ENCODE data around the gene UCN2. TPM values are rescaled to one million over a fixed set of nuclear protein-coding genes. Genes with fewer than 3 reads are reported as not detected.

The UCN2 gene
- total and polyA plus RNA-seq, 2 of the 8 experiments (the other 6 are each of a cell fraction or from before 2014, with no cell fraction given), result 0.14 TPM; not detected in 1

DNA sequence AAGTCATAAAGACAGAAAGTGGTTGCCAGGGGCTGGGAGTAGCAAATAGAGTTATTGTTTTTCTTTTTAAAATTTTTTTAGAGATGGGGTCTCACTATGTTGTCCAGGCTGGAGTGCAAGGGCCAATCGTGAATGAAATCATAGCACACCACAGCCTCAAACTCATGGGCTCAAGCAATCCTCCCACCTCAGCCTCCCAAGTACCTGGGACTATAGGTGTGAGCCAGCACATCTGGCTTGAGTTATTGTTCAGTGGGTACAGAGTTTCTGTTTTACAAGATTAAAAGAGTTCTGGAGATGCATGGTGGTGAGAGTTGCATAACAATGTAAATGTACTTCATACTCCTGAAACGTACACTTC is 30.6 kb downstream of the UCN2 start:
- no peak overlapping the region for H3K23ac ChIP-seq (ENCODE audit: insufficient read length)
- POLR2A ChIA-PET (ENCODE audit: partially characterized antibody), result interaction anchor here (1.2 to 2.2 kb wide), 2 partner anchors 9 to 61 kb away, joined by 3 to 6 read pairs; no protein-coding TSS in a partner anchor
- TF ChIP-seq KDM1A (IDR thresholded peaks at IDR 0.05; ENCODE audit: borderline replicate concordance, low read length) (no peak), JUN (IDR thresholded peaks at IDR 0.05; ENCODE audit: low read depth, low read length) (no peak), BRCA1 (IDR thresholded peaks at IDR 0.05; ENCODE audit: low read depth, low read length) (no peak), HDAC2 (IDR thresholded peaks at IDR 0.05; ENCODE audit: borderline replicate concordance in 1 of 2, low read depth in 2 of 2, low read length in 2 of 2) (no peak), SRF (IDR thresholded peaks at IDR 0.05; ENCODE audit: low read depth, low read length) (no peak), EP300 (IDR thresholded peaks at IDR 0.05; ENCODE audit: borderline replicate concordance in 1 of 2, low read depth in 2 of 2, low read length in 2 of 2) (no peak), RAD21 (IDR thresholded peaks at IDR 0.05 in 1 of 2, conservative IDR thresholded peaks at IDR 0.05 in 1 of 2; ENCODE audit: low read depth in 2 of 2, low read length in 2 of 2) (no peak), TBP (IDR thresholded peaks at IDR 0.05; ENCODE audit: low read depth, low read length) (no peak), GABPA (IDR thresholded peaks at IDR 0.05; ENCODE audit: borderline replicate concordance, insufficient read depth, low read length) (no peak), CBX5 (IDR thresholded peaks at IDR 0.05; ENCODE audit: low read depth, low read length) (no peak), CEBPB (IDR thresholded peaks at IDR 0.05; ENCODE audit: low read depth, low read length) (no peak), KDM4A (IDR thresholded peaks at IDR 0.05; ENCODE audit: low read depth, low read length, severe bottlenecking) (no peak)
- TF ChIP-seq, protein P1, sequence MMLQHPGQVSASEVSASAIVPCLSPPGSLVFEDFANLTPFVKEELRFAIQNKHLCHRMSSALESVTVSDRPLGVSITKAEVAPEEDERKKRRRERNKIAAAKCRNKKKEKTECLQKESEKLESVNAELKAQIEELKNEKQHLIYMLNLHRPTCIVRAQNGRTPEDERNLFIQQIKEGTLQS (IDR thresholded peaks at IDR 0.05; ENCODE audit: insufficient read depth, low read depth, low read length), result no peak

More for the DNA sequence above, 30.6 kb downstream of the UCN2 start:
- FAIRE-seq (no peak), DNase-seq (ENCODE audit: low read depth in 1 of 2, low spot score in 2 of 2) (no peak)
- Histone ChIP-seq H3K9me3 (ENCODE audit: insufficient read depth in 2 of 2, low read depth in 1 of 2, low read length in 1 of 2) (no peaks in the 10 kb centered on the region), H3K56ac (replicated peaks; ENCODE audit: insufficient read length, low read depth, low read length) (no peak overlapping the region), H4K20me1 (replicated peaks in 1 of 2; ENCODE audit: control insufficient read depth in 1 of 2, insufficient read depth in 2 of 2, low read length in 2 of 2) (peaks cover 0 to 4% of the 10 kb centered on the region in 2 experiments), H2BK5ac (ENCODE audit: low read depth, low read length) (no peak overlapping the region), H3K4me3 (ENCODE audit: extremely low read depth in 1 of 4, insufficient read depth in 2 of 4, low read depth in 3 of 4, low read length in 4 of 4) (no peak overlapping the region), H4K5ac (ENCODE audit: insufficient read length, low read depth, low read length) (no peak overlapping the region), H3K79me2 (ENCODE audit: control insufficient read depth in 1 of 2, insufficient read depth in 2 of 2, low read length in 2 of 2) (no peaks in the 10 kb centered on the region), H3K36me3 (ENCODE audit: control insufficient read depth in 2 of 4, insufficient read depth in 4 of 4, low read length in 3 of 4) (peaks cover 2 to 29% (median 18%) of the 10 kb centered on the region in 4 experiments; a peak in 7 of 8 replicates), H3K9ac (replicated peaks in 1 of 4; ENCODE audit: extremely low read depth in 1 of 4, low read depth in 3 of 4, low read length in 3 of 4) (no peak overlapping the region), H2BK120ac (replicated peaks; ENCODE audit: low read depth, low read length) (no peak overlapping the region), H2AK5ac (ENCODE audit: low read depth, low read length) (no peak overlapping the region), H2BK15ac (ENCODE audit: low read length) (no peak overlapping the region), H4K8ac (ENCODE audit: extremely low read depth, insufficient read depth, low read length) (no peak overlapping the region), H3K18ac (ENCODE audit: extremely low read depth, low read length) (no peak overlapping the region), H2BK12ac (ENCODE audit: low read depth, low read length) (no peak overlapping the region), H3K27me3 (replicated peaks in 1 of 4; ENCODE audit: control insufficient read depth in 3 of 4, extremely low read depth in 1 of 4, insufficient read depth in 3 of 4, low read length in 3 of 4) (no peaks in the 10 kb centered on the region), H3K4me2 (ENCODE audit: insufficient read depth in 1 of 2, low read depth in 2 of 2, low read length in 2 of 2) (no peak overlapping the region), H3K4me1 (replicated peaks in 1 of 4; ENCODE audit: control insufficient read depth in 3 of 4, insufficient read depth in 4 of 4, low read length in 3 of 4) (no peaks in the 10 kb centered on the region), H2AFZ (ENCODE audit: low read length) (no peak overlapping the region), H3K23me2 (ENCODE audit: low read depth, low read length) (no peaks in the 10 kb centered on the region; the same call in 1 of the 2 replicates), H4K91ac (replicated peaks; ENCODE audit: insufficient read length, low read length) (no peak overlapping the region), H3K4ac (replicated peaks; ENCODE audit: insufficient read length, low read depth, low read length) (no peak overlapping the region), H3K14ac (ENCODE audit: insufficient read length) (no peak overlapping the region), H3K79me1 (ENCODE audit: low read depth, low read length) (no peaks in the 10 kb centered on the region), H2BK20ac (ENCODE audit: low read length) (no peak overlapping the region), H3K27ac (ENCODE audit: low read depth, low read length) (no peak overlapping the region)
- CTCF ChIA-PET (ENCODE audit: partially characterized antibody), result interaction anchor here (0.6 to 7.0 kb wide), 5 partner anchors 9 to 402 kb away, joined by 3 to 35 read pairs (median 8); no protein-coding TSS in a partner anchor
- 88% methylated on average over 2 of the region's 2 CpGs; no CpG with 5 or more reads in 1 of the 2 experiments for WGBS, 2 experiments (ENCODE audit: extremely low coverage in 1 of 2, insufficient coverage in 1 of 2, insufficient read length in 1 of 2, insufficient replicate concordance in 2 of 2, low coverage in 1 of 2, low lambda C conversion rate in 2 of 2, missing lambda C conversion rate in 1 of 2)

Measured in H1 (cell line).